H9 (cell line): ENCODE results near the gene DDX47. TPM values are rescaled to one million over a fixed set of nuclear protein-coding genes. Genes with fewer than 3 reads are reported as not detected.
"Not testable (repeated sequence)": the region's sequence is repeated elsewhere in the genome, so short reads cannot be mapped to it uniquely, and the experiment has no call there.

ENCODE experiments used
- DNase-seq: peaks from one replicate; pipeline ENCODE4 v3.0.0-alpha.2; 2017
- H2AFZ ChIP-seq: one replicate; pipeline ENCODE4 v1.6.1; 2013; ENCODE audit warnings: mild to moderate bottlenecking, low read length, control low read depth, moderate library complexity
- H2AK5ac ChIP-seq: 2 replicates; pipeline ENCODE4 v1.6.1; 2013; ENCODE audit warnings: low read length, control low read depth, mixed read lengths; ENCODE audit not compliant: insufficient read length
- H2BK120ac ChIP-seq: one replicate; pipeline ENCODE4 v1.6.1; 2013; ENCODE audit warnings: low read depth, mild to moderate bottlenecking, low read length, control low read depth, inconsistent platforms; ENCODE audit not compliant: poor library complexity, severe bottlenecking
- H2BK12ac ChIP-seq: 2 replicates; pipeline ENCODE4 v1.6.1; 2013; ENCODE audit warnings: low read length, control low read depth, mixed read lengths, low read depth; ENCODE audit not compliant: insufficient read length
- H2BK15ac ChIP-seq: 2 replicates; pipeline ENCODE4 v1.6.1; 2013; ENCODE audit warnings: low read depth, low read length, control low read depth
- H2BK20ac ChIP-seq: one replicate; pipeline ENCODE4 v1.6.1; 2013; ENCODE audit warnings: low read depth, mild to moderate bottlenecking, low read length, control low read depth, inconsistent platforms; ENCODE audit not compliant: poor library complexity, severe bottlenecking
- H2BK5ac ChIP-seq: 2 replicates; pipeline ENCODE4 v1.6.1; 2013; ENCODE audit warnings: low read length, control low read depth, mixed read lengths; ENCODE audit not compliant: insufficient read length
- H3K14ac ChIP-seq: 2 replicates; pipeline ENCODE4 v1.6.1; 2013; ENCODE audit warnings: low read length, control low read depth; ENCODE audit not compliant: insufficient read depth
- H3K18ac ChIP-seq: 2 replicates; pipeline ENCODE4 v1.6.1; 2013; ENCODE audit warnings: low read depth, mild to moderate bottlenecking, mixed read lengths, low read length, control low read depth; ENCODE audit not compliant: insufficient read length
- H3K23ac ChIP-seq: 2 replicates; pipeline ENCODE4 v1.6.1; 2013; ENCODE audit warnings: low read length, control low read depth, mixed read lengths, low read depth; ENCODE audit not compliant: insufficient read length
- H3K23me2 ChIP-seq: 2 replicates; pipeline ENCODE4 v1.6.1; 2013; ENCODE audit warnings: low read depth, mild to moderate bottlenecking, mixed read lengths, low read length, control low read depth; ENCODE audit not compliant: insufficient read length, poor library complexity, severe bottlenecking
- H3K27ac ChIP-seq: 2 replicates; pipeline ENCODE4 v1.5.1; 2013; ENCODE audit warnings: low read length, control low read depth, mixed read lengths, low read depth; ENCODE audit not compliant: insufficient read length
- H3K27me3 ChIP-seq: 2 replicates; pipeline ENCODE4 v1.6.1; 2013; ENCODE audit warnings: low read length, control low read depth, inconsistent platforms; ENCODE audit not compliant: insufficient read depth
- H3K4ac ChIP-seq: 2 replicates; pipeline ENCODE4 v1.6.1; 2013; ENCODE audit warnings: low read depth, mild to moderate bottlenecking, control low read depth, inconsistent platforms, low read length, moderate library complexity
- H3K4me1 ChIP-seq: 2 replicates; pipeline ENCODE4 v1.6.1; 2013; ENCODE audit warnings: low read length, control low read depth, inconsistent platforms; ENCODE audit not compliant: insufficient read depth
- H3K4me2 ChIP-seq: 2 replicates; pipeline ENCODE4 v1.6.1; 2013; ENCODE audit warnings: low read length, control low read depth, mixed read lengths; ENCODE audit not compliant: insufficient read length, insufficient read depth
- H3K56ac ChIP-seq: 2 replicates; pipeline ENCODE4 v1.6.1; 2013; ENCODE audit warnings: low read depth, mild to moderate bottlenecking, mixed read lengths, low read length, control low read depth; ENCODE audit not compliant: insufficient read length
- H3K79me1 ChIP-seq: 2 replicates; pipeline ENCODE4 v1.6.1; 2013; ENCODE audit warnings: low read depth, mild to moderate bottlenecking, moderate library complexity, low read length, control low read depth, inconsistent platforms; ENCODE audit not compliant: insufficient read depth, poor library complexity, severe bottlenecking
- H3K79me2 ChIP-seq: 2 replicates; pipeline ENCODE4 v1.6.1; 2013; ENCODE audit warnings: low read length, control low read depth, inconsistent platforms; ENCODE audit not compliant: insufficient read depth
- H3K9ac ChIP-seq: 2 replicates; pipeline ENCODE4 v1.6.1; 2013; ENCODE audit warnings: low read length, control low read depth, mixed read lengths; ENCODE audit not compliant: insufficient read length; ENCODE audit errors: extremely low read depth
- H3K9me3 ChIP-seq: one replicate; pipeline ENCODE4 v1.6.1; 2013; ENCODE audit warnings: low read depth, low read length, inconsistent platforms; ENCODE audit not compliant: control insufficient read depth
- H3T11ph ChIP-seq: one replicate; pipeline ENCODE4 v1.6.1; 2013; ENCODE audit warnings: mild to moderate bottlenecking, low read length, control low read depth, inconsistent platforms
- H4K20me1 ChIP-seq: one replicate; pipeline ENCODE4 v1.6.1; 2013; ENCODE audit not compliant: control insufficient read depth, insufficient read length, insufficient read depth
- H4K5ac ChIP-seq: 2 replicates; pipeline ENCODE4 v1.6.1; 2013; ENCODE audit warnings: low read depth, mild to moderate bottlenecking, mixed read lengths, low read length, control low read depth; ENCODE audit not compliant: insufficient read length
- H4K8ac ChIP-seq: replicated peaks from 2 replicates; pipeline ENCODE4 v1.6.1; 2013; ENCODE audit warnings: low read length, control low read depth, mixed read lengths, low read depth; ENCODE audit not compliant: insufficient read length
- H4K91ac ChIP-seq: 2 replicates; pipeline ENCODE4 v1.6.1; 2013; ENCODE audit warnings: low read depth, mild to moderate bottlenecking, moderate library complexity, mixed read lengths, low read length, control low read depth; ENCODE audit not compliant: insufficient read length
- H3K27ac Mint-ChIP-seq, 3 experiments: 2 replicates in 2 of 3; 3 replicates in 1 of 3; pipeline ENCODE4 v1.8.0; 2020 to 2021; ENCODE audit warnings: mixed read lengths in 3 of 3, mild to moderate bottlenecking in 1 of 3, moderate library complexity in 1 of 3
- H3K27me3 Mint-ChIP-seq: 2 replicates; pipeline ENCODE4 v1.8.0; 2021; ENCODE audit warnings: low read depth, mild to moderate bottlenecking, moderate library complexity, mixed read lengths
- H3K36me3 Mint-ChIP-seq, 3 experiments: 2 replicates in 2 of 3; 3 replicates in 1 of 3; pipeline ENCODE4 v1.8.0; 2020 to 2021; ENCODE audit warnings: low read depth in 3 of 3, mixed read lengths in 3 of 3; ENCODE audit not compliant: insufficient read depth in 1 of 3
- H3K4me1 Mint-ChIP-seq, 2 experiments: 2 replicates each; pipeline ENCODE4 v1.8.0; 2020; ENCODE audit warnings: mixed read lengths in 2 of 2
- H3K4me3 Mint-ChIP-seq, 2 experiments: 2 replicates in 1 of 2; 3 replicates in 1 of 2; pipeline ENCODE4 v1.8.0; 2020 to 2021; ENCODE audit warnings: mild to moderate bottlenecking in 2 of 2, mixed read lengths in 2 of 2, moderate library complexity in 1 of 2
- H3K9me3 Mint-ChIP-seq, 2 experiments: 2 replicates in 1 of 2; 3 replicates in 1 of 2; pipeline ENCODE4 v1.8.0; 2020; ENCODE audit warnings: mild to moderate bottlenecking in 2 of 2, mixed read lengths in 2 of 2, moderate library complexity in 1 of 2
- CTCF ChIP-seq: fragments of 200-600 bp; sonication (generic); conservative IDR thresholded peaks from 3 replicates; pipeline ENCODE4 v1.8.0; 2021; ENCODE audit warnings: antibody characterized with exemption, mild to moderate bottlenecking
- WGBS: extraction: QIAGEN DNeasy Blood & Tissue Kit; methylation state at CpG from one replicate; pipeline ENCODE4 v1.1.7; 2013; ENCODE audit warnings: missing lambda C conversion rate, low lambda C conversion rate, mixed read lengths; ENCODE audit not compliant: insufficient read length; ENCODE audit errors: extremely low coverage; 5-methylcytosine and 5-hydroxymethylcytosine counted together
- total RNA-seq: library from RNA; stranded (reverse); gene quantifications from 2 replicates; pipeline ENCODE4 v1.2.1, GENCODE V29; 2021

DDX47 gene
- total RNA-seq, 1 experiment from 2014 or later, result 78.2 TPM

- no peak overlapping the region for H3K4ac ChIP-seq
- H3K9me3 Mint-ChIP-seq, result no peaks in the 10 kb centered on the region
- no peaks in the 10 kb centered on the region for H4K20me1 ChIP-seq
- H3K36me3 Mint-ChIP-seq, result peaks cover 3 to 10% (median 5%) of the 10 kb centered on the region in 3 experiments; a peak in 3 of 7 replicates
- H3K4me2 ChIP-seq, result no peak overlapping the region
- no peaks in the 10 kb centered on the region for H3K79me2 ChIP-seq
- no peak overlapping the region for H2BK15ac ChIP-seq
- no peak for DNase-seq
- no peaks in the 10 kb centered on the region; the same call in 1 of the 2 replicates for H3K4me1 ChIP-seq
- no peak overlapping the region for H4K91ac ChIP-seq
- H3K27me3 Mint-ChIP-seq, result no peaks in the 10 kb centered on the region
- H4K8ac ChIP-seq, result no peak overlapping the region
- H3K23me2 ChIP-seq, result no peaks in the 10 kb centered on the region
- H3K23ac ChIP-seq, result no peak overlapping the region
- WGBS, result no CpG with 5 or more reads among the region's 5 CpGs
- H2BK5ac ChIP-seq, result no peak overlapping the region
- H3K79me1 ChIP-seq, result no peaks in the 10 kb centered on the region
- TF ChIP-seq CTCF, result no peak
- H3K27ac Mint-ChIP-seq, result no peak overlapping the region
- H3K56ac ChIP-seq, result no peak overlapping the region
- H2BK20ac ChIP-seq, result no peak overlapping the region
- no peak overlapping the region for H2BK12ac ChIP-seq
- no peak overlapping the region for H4K5ac ChIP-seq
- no peaks in the 10 kb centered on the region for H3K27me3 ChIP-seq
- H3K27ac ChIP-seq, result no peak overlapping the region
- no peak overlapping the region for H3K14ac ChIP-seq
- peaks cover 8 to 10% of the 10 kb centered on the region in 2 experiments for H3K4me1 Mint-ChIP-seq
- no peak overlapping the region for H2AK5ac ChIP-seq
- no peak overlapping the region for H3T11ph ChIP-seq
- H3K4me3 Mint-ChIP-seq, result no peak overlapping the region
- no peak overlapping the region for H2BK120ac ChIP-seq
- H3K18ac ChIP-seq, result no peak overlapping the region
- H2AFZ ChIP-seq, result no peak overlapping the region
- no peaks in the 10 kb centered on the region for H3K9me3 ChIP-seq
- H3K9ac ChIP-seq, result no peak overlapping the region
Measured at GRCh38 chr12:12840580-12840899, 27.4 kb downstream of the DDX47 start.

GRCh38 chr12:12841428-12841827 lies 28.3 kb downstream of the DDX47 start:
- not testable (repeated sequence) for H3K4me1 ChIP-seq, H4K20me1 ChIP-seq, DNase-seq, H2BK120ac ChIP-seq, H2BK12ac ChIP-seq, H3K27me3 ChIP-seq, H2BK15ac ChIP-seq, H3K56ac ChIP-seq, H3K79me1 ChIP-seq, H3K36me3 Mint-ChIP-seq, H4K91ac ChIP-seq, H3K9me3 Mint-ChIP-seq, H2AFZ ChIP-seq, H3K23me2 ChIP-seq, H3K27ac ChIP-seq, H3K27me3 Mint-ChIP-seq, H3K23ac ChIP-seq, H3K4me2 ChIP-seq, H2BK5ac ChIP-seq, H3K14ac ChIP-seq, H3K18ac ChIP-seq, H4K5ac ChIP-seq, H3K27ac Mint-ChIP-seq, H3K79me2 ChIP-seq, H2AK5ac ChIP-seq, H3K9me3 ChIP-seq, H3K4ac ChIP-seq, H3K9ac ChIP-seq, H3K4me3 Mint-ChIP-seq, H2BK20ac ChIP-seq, H4K8ac ChIP-seq, H3T11ph ChIP-seq
- H3K4me1 Mint-ChIP-seq, result peaks cover 8 to 10% of the 10 kb centered on the region in 2 experiments
- no CpG with 5 or more reads among the region's 13 CpGs for WGBS
